Endodermal cell (in vitro differentiated cells): ENCODE measurements around the gene NACA. TPM values are rescaled to one million over a fixed set of nuclear protein-coding genes. Genes with fewer than 3 reads are reported as not detected.

ENCODE experiments used
- DNase-seq: peaks from one replicate; pipeline ENCODE4 v3.0.0-alpha.2; 2017
- H3K27ac ChIP-seq: 2 replicates; pipeline ENCODE4 v1.5.1; 2013; ENCODE audit warnings: mild to moderate bottlenecking, low read depth, low read length, moderate library complexity
- H3K27me3 ChIP-seq: 2 replicates; pipeline ENCODE4 v1.6.1; 2013; ENCODE audit warnings: mild to moderate bottlenecking, low read length, moderate library complexity; ENCODE audit not compliant: insufficient read depth, control insufficient read depth, poor library complexity, severe bottlenecking
- H3K36me3 ChIP-seq: 2 replicates; pipeline ENCODE4 v1.7.0; 2013; ENCODE audit warnings: mild to moderate bottlenecking, low read length, moderate library complexity; ENCODE audit not compliant: control insufficient read depth, insufficient read depth
- H3K4me1 ChIP-seq: one replicate; pipeline ENCODE4 v1.7.0; 2013; ENCODE audit warnings: low read length; ENCODE audit not compliant: control insufficient read depth, insufficient read depth
- H3K4me3 ChIP-seq: 2 replicates; pipeline ENCODE4 v1.5.1; 2013; ENCODE audit warnings: mild to moderate bottlenecking, low read length, moderate library complexity
- H3K9ac ChIP-seq: 2 replicates; pipeline ENCODE4 v1.6.1; 2013; ENCODE audit warnings: mild to moderate bottlenecking, low read length, moderate library complexity; ENCODE audit not compliant: poor library complexity, severe bottlenecking; ENCODE audit errors: extremely low read depth
- H3K9me3 ChIP-seq: 2 replicates; pipeline ENCODE4 v1.6.1; 2013; ENCODE audit warnings: mild to moderate bottlenecking, low read length, moderate library complexity; ENCODE audit not compliant: control insufficient read depth
- H3K27ac Mint-ChIP-seq: 2 replicates; pipeline ENCODE4 v1.8.0; 2020; ENCODE audit warnings: mixed read lengths
- H3K27me3 Mint-ChIP-seq: 2 replicates; pipeline ENCODE4 v1.8.0; 2021; ENCODE audit warnings: mild to moderate bottlenecking, mixed read lengths; ENCODE audit not compliant: insufficient read depth
- H3K36me3 Mint-ChIP-seq: 2 replicates; pipeline ENCODE4 v1.8.0; 2020; ENCODE audit warnings: low read depth, mixed read lengths
- H3K4me1 Mint-ChIP-seq: 2 replicates; pipeline ENCODE4 v1.8.0; 2020; ENCODE audit warnings: mixed read lengths
- H3K4me3 Mint-ChIP-seq: 2 replicates; pipeline ENCODE4 v1.8.0; 2020; ENCODE audit warnings: mild to moderate bottlenecking, moderate library complexity, mixed read lengths
- H3K9me3 Mint-ChIP-seq: 2 replicates; pipeline ENCODE4 v1.8.0; 2020; ENCODE audit warnings: mild to moderate bottlenecking, mixed read lengths
- WGBS, 2 experiments: methylation state at CpG; one replicate each; pipeline versions ENCODE4 v1.1.5 to v1.1.7; 2013; ENCODE audit warnings: missing lambda C conversion rate in 2 of 2, mixed read lengths in 1 of 2; ENCODE audit not compliant: insufficient coverage in 1 of 2, insufficient read length in 1 of 2; 5-methylcytosine and 5-hydroxymethylcytosine counted together
- total RNA-seq, 2 donors: library from RNA; stranded (reverse); fragmentation: NEBNext Ultra II Directional in 1 of 2; extraction: Animal tissue kit (Norgen Biotek cat#: 25700) in 1 of 2; gene quantifications; 2 replicates in 1 of 2; 3 replicates in 1 of 2; pipeline ENCODE4 v1.2.1, GENCODE V29; 2021
- TF ChIP-seq, protein P1 (sequence below): fragments of 200-600 bp; sonication (generic); conservative IDR thresholded peaks from 2 replicates; pipeline ENCODE4 v1.5.0; 2021; ENCODE audit warnings: antibody characterized with exemption, mild to moderate bottlenecking

Gene NACA
- total RNA-seq, 2 donors from 2014 or later = 817 to 958 TPM

DNA sequence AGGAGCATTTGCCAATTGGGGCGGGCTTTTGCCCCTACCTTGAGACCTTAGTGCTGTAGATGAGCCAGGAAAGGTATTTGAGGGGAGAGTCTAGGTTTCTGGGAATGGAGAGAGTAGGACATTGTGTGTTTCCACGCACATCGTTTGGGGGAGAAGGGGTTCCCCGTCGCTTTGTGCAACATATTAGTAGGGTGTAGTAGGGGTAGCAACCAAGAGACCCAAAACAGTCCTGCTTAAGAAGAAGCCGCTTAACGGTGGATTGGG, 36.3 kb downstream of the NACA start:
- peaks cover 17% of the 10 kb centered on the region for H3K36me3 ChIP-seq
- H3K9me3 ChIP-seq = peaks cover 5% of the 10 kb centered on the region
- H3K4me1 Mint-ChIP-seq = peaks cover 12% of the 10 kb centered on the region
- WGBS, 2 experiments = 1 to 2% methylated on average over 6 to 7 of the region's 7 CpGs
- H3K27me3 ChIP-seq = no peaks in the 10 kb centered on the region
- DNase-seq = no peak
- peak overlapping the region; percentile 96 for H3K27ac Mint-ChIP-seq
- peak overlapping the region; percentile 78 for H3K9ac ChIP-seq
- TF ChIP-seq, protein P1, sequence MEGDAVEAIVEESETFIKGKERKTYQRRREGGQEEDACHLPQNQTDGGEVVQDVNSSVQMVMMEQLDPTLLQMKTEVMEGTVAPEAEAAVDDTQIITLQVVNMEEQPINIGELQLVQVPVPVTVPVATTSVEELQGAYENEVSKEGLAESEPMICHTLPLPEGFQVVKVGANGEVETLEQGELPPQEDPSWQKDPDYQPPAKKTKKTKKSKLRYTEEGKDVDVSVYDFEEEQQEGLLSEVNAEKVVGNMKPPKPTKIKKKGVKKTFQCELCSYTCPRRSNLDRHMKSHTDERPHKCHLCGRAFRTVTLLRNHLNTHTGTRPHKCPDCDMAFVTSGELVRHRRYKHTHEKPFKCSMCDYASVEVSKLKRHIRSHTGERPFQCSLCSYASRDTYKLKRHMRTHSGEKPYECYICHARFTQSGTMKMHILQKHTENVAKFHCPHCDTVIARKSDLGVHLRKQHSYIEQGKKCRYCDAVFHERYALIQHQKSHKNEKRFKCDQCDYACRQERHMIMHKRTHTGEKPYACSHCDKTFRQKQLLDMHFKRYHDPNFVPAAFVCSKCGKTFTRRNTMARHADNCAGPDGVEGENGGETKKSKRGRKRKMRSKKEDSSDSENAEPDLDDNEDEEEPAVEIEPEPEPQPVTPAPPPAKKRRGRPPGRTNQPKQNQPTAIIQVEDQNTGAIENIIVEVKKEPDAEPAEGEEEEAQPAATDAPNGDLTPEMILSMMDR = no peak
- peak overlapping the region; percentile 97 for H3K4me3 ChIP-seq
- H3K9me3 Mint-ChIP-seq = no peaks in the 10 kb centered on the region
- H3K27ac ChIP-seq = peak overlapping the region; percentile 99
- no peaks in the 10 kb centered on the region for H3K27me3 Mint-ChIP-seq
- H3K4me1 ChIP-seq = no peaks in the 10 kb centered on the region
- H3K4me3 Mint-ChIP-seq = peak overlapping the region; percentile 99
- H3K36me3 Mint-ChIP-seq = peaks cover 28% of the 10 kb centered on the region

DNA sequence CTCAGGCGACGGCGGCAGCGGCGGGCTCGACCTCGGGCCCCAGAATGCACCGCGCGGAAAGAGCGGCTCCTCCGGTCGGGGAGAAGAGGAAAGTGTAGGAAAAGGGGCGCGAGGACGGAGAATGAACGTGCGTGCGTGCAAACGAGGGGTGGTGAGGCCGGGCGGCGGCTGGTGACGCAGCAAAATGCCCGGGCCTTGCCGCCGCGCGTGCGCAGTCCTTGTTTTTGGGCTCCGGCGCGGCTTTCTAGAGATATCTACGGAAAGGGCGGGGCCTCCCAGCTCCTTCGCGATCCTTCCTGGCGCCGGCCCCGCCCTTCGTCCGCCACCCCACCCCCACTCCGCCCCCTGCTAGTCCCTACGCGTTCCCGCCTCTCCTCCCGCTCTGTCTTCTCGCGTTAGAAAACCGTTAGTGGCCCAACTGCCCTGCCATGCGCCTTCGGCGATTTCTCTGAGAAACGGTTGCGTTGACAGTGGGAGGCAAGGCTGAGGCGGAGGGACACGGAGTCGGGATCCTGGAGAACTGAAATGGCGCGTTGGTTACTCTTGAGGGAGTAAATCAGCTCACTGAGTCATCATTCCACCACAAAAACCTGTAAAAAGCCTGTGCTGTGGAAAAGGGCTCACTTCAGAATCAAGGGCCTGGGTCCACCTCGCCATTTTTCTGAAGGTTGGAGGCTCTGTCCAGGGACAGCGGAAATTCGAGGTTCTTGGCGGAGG, 36.8 kb downstream of the NACA start, which contains the start of gene PTGES3:
TSS of gene PTGES3 (minus strand) at position 156 of the 717 bp plus-strand sequence. CDS start 285 bp downstream, outside the sequence.
- Histone ChIP-seq H3K36me3 (peaks cover 17% of the 10 kb centered on the region), H3K9me3 (peaks cover 5% of the 10 kb centered on the region), H3K4me1 (no peaks in the 10 kb centered on the region), H3K27ac (peak within 1 kb of the TSS; percentile 99), H3K9ac (peak within 1 kb of the TSS; percentile 99), H3K4me3 (peak within 1 kb of the TSS; percentile 97), H3K27me3 (no peaks in the 10 kb centered on the region)
- Mint-ChIP-seq H3K27ac (peak within 1 kb of the TSS; percentile 99), H3K27me3 (no peaks in the 10 kb centered on the region), H3K4me3 (peak within 1 kb of the TSS; percentile 99), H3K36me3 (peaks cover 28% of the 10 kb centered on the region), H3K9me3 (no peaks in the 10 kb centered on the region), H3K4me1 (peaks cover 12% of the 10 kb centered on the region)
- peak; percentile 100 for DNase-seq
- 0% methylated on average over 19 to 64 of the region's 64 CpGs for WGBS, 2 experiments
- TF ChIP-seq, protein P1 = no peak

DNA sequence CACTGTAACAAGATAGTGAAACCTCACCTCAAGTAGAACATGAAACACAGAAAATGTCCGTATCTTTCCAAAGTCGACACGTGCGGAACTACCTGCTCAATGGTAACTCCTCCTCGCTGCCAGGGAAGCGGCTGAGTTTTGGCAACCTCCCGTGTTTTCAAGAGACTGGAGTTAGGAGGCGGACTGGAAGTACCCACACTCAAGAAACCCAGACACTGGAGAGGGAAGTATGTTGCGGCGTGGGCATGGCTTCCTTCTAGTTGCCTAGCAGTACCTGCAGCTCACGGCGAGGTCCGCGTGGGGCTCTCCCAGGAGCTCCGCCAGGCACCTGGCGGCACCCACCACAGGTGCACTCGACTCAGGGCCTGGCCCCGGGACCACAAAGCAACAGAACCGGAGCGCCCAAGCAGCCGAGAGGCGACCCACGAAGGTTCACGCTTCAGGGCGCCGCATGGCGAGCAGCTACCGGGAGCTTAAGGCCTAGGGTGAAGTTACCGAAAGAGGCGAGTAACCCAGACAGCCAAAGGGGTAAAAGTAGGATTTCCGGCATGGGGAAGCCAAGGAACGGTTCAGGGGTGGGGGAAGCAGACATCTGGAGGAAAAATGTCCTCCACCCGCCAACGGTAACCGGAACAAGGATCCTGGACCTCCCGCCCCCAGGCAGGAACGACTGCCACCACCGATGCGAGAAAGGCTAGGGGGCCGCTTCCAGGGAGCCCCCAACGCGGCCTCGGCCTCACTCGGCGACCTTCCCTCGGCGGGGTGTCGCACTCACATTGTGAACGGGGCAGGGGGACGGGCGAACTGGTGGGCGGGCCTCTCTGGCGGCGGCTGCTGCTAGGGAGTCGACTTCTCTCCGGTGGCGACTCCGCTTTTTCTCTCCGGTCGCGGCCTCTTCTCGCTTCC, 37.6 kb downstream of the NACA start:
- WGBS, 2 experiments = 0 to 1% methylated on average over 42 to 61 of the region's 62 CpGs
- no peaks in the 10 kb centered on the region for H3K27me3 Mint-ChIP-seq
- H3K27ac Mint-ChIP-seq = peak overlapping the region; percentile 99
- Histone ChIP-seq H3K4me3 (peak overlapping the region; percentile 97), H3K9me3 (peaks cover 5% of the 10 kb centered on the region), H3K4me1 (no peaks in the 10 kb centered on the region), H3K36me3 (peaks cover 23% of the 10 kb centered on the region), H3K27me3 (no peaks in the 10 kb centered on the region), H3K27ac (peak overlapping the region; percentile 99), H3K9ac (peak overlapping the region; percentile 99)
- TF ChIP-seq, protein P1 = no peak
- H3K9me3 Mint-ChIP-seq = no peaks in the 10 kb centered on the region
- H3K4me1 Mint-ChIP-seq = peaks cover 12% of the 10 kb centered on the region
- DNase-seq = peak; percentile 76
- peak overlapping the region; percentile 99 for H3K4me3 Mint-ChIP-seq
- peaks cover 32% of the 10 kb centered on the region for H3K36me3 Mint-ChIP-seq
